TTC549 (cell line): ENCODE results near the gene AGTPBP1.
"Not testable (repeated sequence)": the region's sequence is repeated elsewhere in the genome, so short reads cannot be mapped to it uniquely, and the experiment has no call there.

Experiments
- FAIRE-seq: peaks from 2 replicates; lab custom pipeline; 2012; peaks lifted over from hg19 to GRCh38; lab: Jason Lieb, UNC

The AGTPBP1 gene

GRCh38 chr9:85741875-85742596, at the start of gene AGTPBP1:
Gene AGTPBP1 (minus strand): TSS chr9:85741954. CDS start chr9:85712533, 29,421 bp downstream.
- no peak for FAIRE-seq

- FAIRE-seq: peak; percentile 91
Measured at GRCh38 chr9:85786116-85786515, 44.4 kb upstream of the AGTPBP1 start.

- FAIRE-seq: not testable (repeated sequence)
Measured at GRCh38 chr9:85773844-85774243, 32.1 kb upstream of the AGTPBP1 start.

GRCh38 chr9:85761802-85762201, 20.0 kb upstream of the AGTPBP1 start:
- FAIRE-seq: not testable (repeated sequence)

- not testable (repeated sequence) for FAIRE-seq
Measured at GRCh38 chr9:85757716-85758115, 16.0 kb upstream of the AGTPBP1 start.

GRCh38 chr9:85756216-85756615, 14.5 kb upstream of the AGTPBP1 start:
- FAIRE-seq: not testable (repeated sequence)

GRCh38 chr9:85746309-85746708, 4.6 kb upstream of the AGTPBP1 start:
- no peak for FAIRE-seq

GRCh38 chr9:85745203-85745602, 3.4 kb upstream of the AGTPBP1 start:
- FAIRE-seq: no peak

- FAIRE-seq: no peak
Measured at GRCh38 chr9:85744480-85744879, 2.7 kb upstream of the AGTPBP1 start.

GRCh38 chr9:85743275-85744128, 1.7 kb upstream of the AGTPBP1 start:
- FAIRE-seq: no peak

GRCh38 chr9:85742597-85742936, 813 bp upstream of the AGTPBP1 start:
- FAIRE-seq: no peak

- no peak for FAIRE-seq
Measured at GRCh38 chr9:85741095-85741874, 469 bp downstream of the AGTPBP1 start.

- no peak for FAIRE-seq
Measured at GRCh38 chr9:85740787-85741094, 1.0 kb downstream of the AGTPBP1 start.

GRCh38 chr9:85738509-85738908, 3.2 kb downstream of the AGTPBP1 start:
- FAIRE-seq: no peak

GRCh38 chr9:85737671-85738070, 4.1 kb downstream of the AGTPBP1 start:
- no peak for FAIRE-seq

- FAIRE-seq: no peak
Measured at GRCh38 chr9:85730916-85731630, 10.7 kb downstream of the AGTPBP1 start.

- FAIRE-seq: no peak
Measured at GRCh38 chr9:85729882-85730281, 11.9 kb downstream of the AGTPBP1 start.

GRCh38 chr9:85727500-85727899, 14.3 kb downstream of the AGTPBP1 start:
- no peak for FAIRE-seq

- FAIRE-seq: no peak
Measured at GRCh38 chr9:85726737-85727136, 15.0 kb downstream of the AGTPBP1 start.

- no peak for FAIRE-seq
Measured at GRCh38 chr9:85723215-85723614, 18.5 kb downstream of the AGTPBP1 start.

GRCh38 chr9:85719411-85719810, 22.3 kb downstream of the AGTPBP1 start:
- FAIRE-seq: not testable (repeated sequence)

- not testable (repeated sequence) for FAIRE-seq
Measured at GRCh38 chr9:85717818-85718217, 23.9 kb downstream of the AGTPBP1 start.
